ENCODE data around the gene REEP3.
A peak's percentile ranks its signal among the peaks of the same experiment; 100 is the strongest.
"Not testable (repeated sequence)": the region's sequence is repeated elsewhere in the genome, so short reads cannot be mapped to it uniquely, and the experiment has no call there.

REEP3 gene

GRCh38 chr10:63520500-63521415, at the start of gene REEP3:
Gene REEP3, plus strand, starts transcription at chr10:63521401. Its CDS starts 145 bp downstream, at chr10:63521546.
- peak; percentile 22 for DNase-seq

- no peak for DNase-seq
These were observed 46.7 kb upstream of the REEP3 start for GRCh38 chr10:63474488-63474887.

GRCh38 chr10:63477927-63478326, 43.3 kb upstream of the REEP3 start:
- DNase-seq = no peak

- DNase-seq = no peak
These were observed 42.6 kb upstream of the REEP3 start for GRCh38 chr10:63478564-63478963.

GRCh38 chr10:63480237-63480636, 41.0 kb upstream of the REEP3 start:
- DNase-seq = no peak

- no peak for DNase-seq
These were observed 39.3 kb upstream of the REEP3 start for GRCh38 chr10:63481815-63482421.

GRCh38 chr10:63483983-63484382, 37.2 kb upstream of the REEP3 start:
- no peak for DNase-seq

GRCh38 chr10:63487990-63488389, 33.2 kb upstream of the REEP3 start:
- DNase-seq = no peak

GRCh38 chr10:63489838-63490237, 31.4 kb upstream of the REEP3 start:
- DNase-seq = no peak

GRCh38 chr10:63491588-63492316, 29.4 kb upstream of the REEP3 start:
- no peak for DNase-seq

GRCh38 chr10:63492317-63492690, 28.9 kb upstream of the REEP3 start:
- DNase-seq = not testable (repeated sequence)

GRCh38 chr10:63493004-63493403, 28.2 kb upstream of the REEP3 start:
- DNase-seq = no peak

- no peak for DNase-seq
These were observed 26.2 kb upstream of the REEP3 start for GRCh38 chr10:63494951-63495350.

GRCh38 chr10:63496561-63496960, 24.6 kb upstream of the REEP3 start:
- no peak for DNase-seq

- no peak for DNase-seq
These were observed 23.9 kb upstream of the REEP3 start for GRCh38 chr10:63497321-63497720.

GRCh38 chr10:63498665-63499064, 22.5 kb upstream of the REEP3 start:
- no peak for DNase-seq

GRCh38 chr10:63500551-63500950, 20.6 kb upstream of the REEP3 start:
- DNase-seq = not testable (repeated sequence)

- no peak for DNase-seq
These were observed 19.2 kb upstream of the REEP3 start for GRCh38 chr10:63501954-63502353.

GRCh38 chr10:63502832-63503231, 18.4 kb upstream of the REEP3 start:
- no peak for DNase-seq

- no peak for DNase-seq
These were observed 17.8 kb upstream of the REEP3 start for GRCh38 chr10:63503395-63503794.

GRCh38 chr10:63504145-63504881, 16.9 kb upstream of the REEP3 start:
- no peak for DNase-seq

GRCh38 chr10:63505562-63505961, 15.6 kb upstream of the REEP3 start:
- no peak for DNase-seq

- DNase-seq = no peak
These were observed 14.6 kb upstream of the REEP3 start for GRCh38 chr10:63506554-63506953.

Data from NCI-H2029 (cell line).